Activated CD8-positive, alpha-beta memory T cell treated with anti-CD3 and anti-CD28 coated beads for 24 hours (primary cell): Measurements from ENCODE around the gene ATP12A.

ENCODE experiments used
- DNase-seq: peaks from one replicate; pipeline ENCODE4 v3.0.0-alpha.2; 2020

ATP12A gene

GRCh38 chr13:24680258-24680920 is at the start of gene ATP12A:
ATP12A (plus strand) TSS chr13:24680408; CDS start chr13:24680744, 336 bp downstream.
- peak; percentile 77 for DNase-seq

- DNase-seq, result no peak
These were observed 49.2 kb upstream of the ATP12A start for GRCh38 chr13:24630851-24631620.

GRCh38 chr13:24631922-24632321 is 48.3 kb upstream of the ATP12A start:
- no peak for DNase-seq

- no peak for DNase-seq
These were observed 47.7 kb upstream of the ATP12A start for GRCh38 chr13:24632382-24633121.

DNA sequence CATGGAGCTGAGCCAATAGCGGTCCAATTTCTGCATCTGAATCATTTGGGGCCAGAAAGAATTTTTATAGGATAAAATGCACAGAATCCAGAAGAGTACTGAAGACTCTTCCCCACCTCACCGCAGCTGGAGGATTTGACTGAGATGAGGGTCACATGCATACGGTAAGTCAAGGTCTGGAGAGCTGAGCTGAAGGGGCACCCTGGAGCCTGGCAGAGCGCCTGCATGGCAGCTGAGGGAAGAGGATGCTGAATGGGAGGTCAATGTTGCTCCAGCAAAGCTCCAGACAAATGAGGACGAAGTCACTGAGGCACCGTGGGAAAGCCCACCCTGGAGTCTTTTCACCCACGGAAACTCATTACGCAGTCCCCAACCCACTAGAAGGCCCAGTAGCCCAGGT is 43.4 kb upstream of the ATP12A start:
- DNase-seq, result no peak

DNA sequence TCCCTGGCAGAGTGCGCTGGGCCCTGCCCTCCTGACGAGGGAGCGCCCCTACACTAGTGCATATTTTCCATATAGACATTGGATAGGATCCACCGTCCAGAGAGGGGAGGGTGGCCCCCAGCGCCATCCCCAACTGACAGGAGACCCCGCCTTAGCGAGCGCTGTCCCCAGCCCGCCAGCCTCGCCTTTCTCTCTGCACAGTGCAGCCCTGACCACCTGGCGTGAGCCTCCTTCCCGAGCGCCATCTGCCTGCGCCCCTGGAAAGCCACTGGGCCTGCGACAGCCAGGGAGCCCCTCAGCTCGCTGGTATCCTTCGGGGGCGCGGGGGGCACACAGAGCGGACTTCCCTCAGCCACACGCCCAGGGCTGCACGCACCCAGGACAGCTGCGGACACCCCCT is 42.1 kb upstream of the ATP12A start:
- peak; percentile 45 for DNase-seq

GRCh38 chr13:24640752-24641151 is 39.5 kb upstream of the ATP12A start:
- no peak for DNase-seq

- no peak for DNase-seq
These were observed 38.0 kb upstream of the ATP12A start for GRCh38 chr13:24642219-24642618.

DNA sequence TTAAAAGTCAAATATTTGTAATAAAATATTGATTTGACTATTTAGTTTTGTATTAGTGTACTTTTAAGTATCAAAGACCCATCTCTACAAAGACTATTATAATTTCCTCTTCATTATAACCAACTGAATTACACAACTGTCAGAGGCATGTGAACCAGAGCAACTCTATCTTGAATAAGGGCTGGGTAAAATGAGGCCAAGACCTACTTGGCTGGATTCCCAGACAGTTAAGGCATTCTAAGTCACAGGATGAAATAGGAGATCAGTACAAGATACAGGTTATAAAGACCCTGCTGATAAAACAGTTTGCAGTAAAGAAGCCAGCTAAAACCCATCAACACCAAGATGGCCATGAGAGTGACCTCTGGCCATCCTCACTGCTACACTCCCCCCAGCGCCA is 36.2 kb upstream of the ATP12A start:
- DNase-seq, result no peak

GRCh38 chr13:24648271-24648670 is 31.9 kb upstream of the ATP12A start:
- DNase-seq, result no peak

DNA sequence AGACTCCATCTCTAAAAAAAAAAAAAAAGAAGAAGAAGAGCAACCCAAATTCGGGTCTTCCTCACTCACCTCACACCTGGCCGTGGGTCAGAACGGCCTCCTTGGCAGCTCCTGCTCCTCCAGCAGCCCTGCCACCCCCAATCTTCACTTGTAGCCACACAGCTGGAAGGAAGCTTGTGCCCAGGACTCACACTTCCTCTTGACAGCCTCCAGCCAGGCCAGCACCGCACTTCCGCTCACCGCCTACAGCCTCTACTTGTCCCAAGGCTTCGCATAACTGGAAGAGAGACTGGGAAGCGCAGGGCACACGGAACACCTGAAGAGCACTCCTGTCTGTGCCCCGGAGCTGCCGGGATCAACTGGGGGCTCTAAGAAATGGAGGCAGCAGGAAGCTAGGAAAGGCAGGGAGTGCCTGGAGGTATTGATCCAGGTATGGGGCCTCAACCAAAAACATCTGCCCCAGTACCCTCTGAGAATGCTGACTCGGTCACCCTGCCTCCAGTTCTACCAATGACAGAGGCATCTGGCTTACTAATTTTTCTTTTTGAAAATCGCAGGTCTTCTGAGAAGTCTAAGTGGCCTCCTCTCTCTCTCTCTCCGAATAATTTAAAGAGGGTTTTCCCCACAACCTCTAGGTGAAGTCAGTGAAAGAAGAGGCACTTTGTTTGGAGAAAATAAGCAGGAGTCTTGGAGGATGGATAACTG is 31.1 kb upstream of the ATP12A start:
- DNase-seq, result no peak

- DNase-seq, result no peak
These were observed 30.5 kb upstream of the ATP12A start for GRCh38 chr13:24649688-24650043.

DNA sequence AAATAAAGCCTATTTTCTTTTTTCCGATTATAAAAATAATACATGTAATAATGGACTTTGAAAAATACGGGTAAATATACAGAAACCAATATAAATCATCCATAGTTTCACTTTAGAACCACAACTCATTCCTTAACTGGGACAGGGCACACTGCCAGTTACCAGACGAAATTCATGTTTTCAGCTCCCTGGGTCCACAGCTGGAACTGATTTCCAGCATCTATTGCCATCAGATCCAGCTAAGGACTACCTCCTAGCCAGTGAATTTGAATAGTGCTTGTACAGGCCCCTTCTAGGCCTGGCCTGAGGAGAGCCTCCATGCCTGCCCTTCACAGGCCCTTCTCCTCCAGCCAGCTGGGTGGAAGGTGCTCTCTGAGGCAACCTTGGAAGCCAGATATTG is 30.0 kb upstream of the ATP12A start:
- DNase-seq, result no peak

- no peak for DNase-seq
These were observed 28.4 kb upstream of the ATP12A start for GRCh38 chr13:24651718-24652345.

- DNase-seq, result no peak
These were observed 27.8 kb upstream of the ATP12A start for GRCh38 chr13:24652359-24652758.

- no peak for DNase-seq
These were observed 25.5 kb upstream of the ATP12A start for GRCh38 chr13:24654741-24655140.

- no peak for DNase-seq
These were observed 21.0 kb upstream of the ATP12A start for GRCh38 chr13:24659239-24659638.

- DNase-seq, result no peak
These were observed 20.0 kb upstream of the ATP12A start for GRCh38 chr13:24660023-24660741.

DNA sequence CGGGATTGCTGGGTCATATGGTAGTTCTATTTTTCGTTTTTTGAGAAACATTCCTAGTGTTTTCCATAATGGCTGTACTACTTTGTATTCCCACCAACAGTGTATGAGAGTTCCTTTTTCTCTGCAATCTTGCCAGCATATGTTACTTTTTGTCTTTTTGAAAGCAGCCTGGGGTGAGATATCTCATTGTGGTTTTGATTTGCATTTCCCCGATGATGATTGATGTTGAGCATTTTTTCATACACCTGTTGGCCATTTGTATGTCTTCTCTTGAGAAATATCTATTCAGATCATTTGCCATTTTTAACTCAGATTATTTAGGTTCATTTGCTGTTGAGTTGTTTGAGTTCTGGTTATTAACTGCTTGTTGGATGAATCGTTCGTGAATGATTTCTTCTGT is 18.5 kb upstream of the ATP12A start:
- no peak for DNase-seq

DNA sequence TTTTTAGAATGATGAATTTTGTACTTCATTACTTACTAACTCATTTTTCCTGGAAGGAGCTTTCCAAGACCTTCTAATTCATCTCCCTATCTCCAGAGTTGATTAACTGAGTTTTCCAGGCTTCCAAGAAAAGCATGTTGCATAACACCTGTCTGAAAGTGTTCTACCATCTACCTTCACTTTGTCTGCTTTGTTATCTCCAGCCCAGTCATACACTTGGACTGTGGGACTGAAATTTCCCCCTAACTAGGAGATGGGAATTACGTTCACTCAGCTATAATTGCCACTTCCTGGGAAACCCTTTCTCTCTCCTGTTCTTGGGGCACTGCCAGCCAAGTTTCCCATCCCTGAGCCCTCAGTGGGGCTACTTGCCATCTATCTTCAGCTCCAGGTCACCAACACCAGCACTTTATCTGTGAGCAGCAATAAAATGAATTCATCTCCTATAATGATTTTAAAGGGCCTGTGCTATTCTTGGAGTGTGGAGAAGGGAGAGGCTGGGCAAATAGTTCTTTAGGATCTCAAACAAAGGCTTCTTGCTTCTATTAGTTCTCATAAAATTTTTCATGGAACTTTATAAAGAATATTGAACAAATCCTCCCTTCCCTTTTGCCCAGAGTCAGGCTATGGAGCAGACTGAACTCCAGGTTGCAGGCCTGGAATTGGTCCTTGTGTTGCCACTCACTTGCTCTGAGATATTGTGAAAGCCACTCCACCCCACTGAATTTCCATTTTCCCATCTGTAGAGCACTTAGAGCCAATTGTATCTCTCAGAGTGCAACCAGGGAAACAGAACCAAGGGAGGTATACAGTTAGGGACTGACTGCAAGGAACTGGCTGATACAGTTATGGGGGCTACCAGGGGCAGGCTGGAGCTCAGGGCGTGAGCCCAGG is 17.8 kb upstream of the ATP12A start:
- DNase-seq, result no peak

GRCh38 chr13:24663089-24663395 is 17.2 kb upstream of the ATP12A start:
- no peak for DNase-seq
